ENCODE measurements around the gene MADCAM1.

Gene MADCAM1

DNA sequence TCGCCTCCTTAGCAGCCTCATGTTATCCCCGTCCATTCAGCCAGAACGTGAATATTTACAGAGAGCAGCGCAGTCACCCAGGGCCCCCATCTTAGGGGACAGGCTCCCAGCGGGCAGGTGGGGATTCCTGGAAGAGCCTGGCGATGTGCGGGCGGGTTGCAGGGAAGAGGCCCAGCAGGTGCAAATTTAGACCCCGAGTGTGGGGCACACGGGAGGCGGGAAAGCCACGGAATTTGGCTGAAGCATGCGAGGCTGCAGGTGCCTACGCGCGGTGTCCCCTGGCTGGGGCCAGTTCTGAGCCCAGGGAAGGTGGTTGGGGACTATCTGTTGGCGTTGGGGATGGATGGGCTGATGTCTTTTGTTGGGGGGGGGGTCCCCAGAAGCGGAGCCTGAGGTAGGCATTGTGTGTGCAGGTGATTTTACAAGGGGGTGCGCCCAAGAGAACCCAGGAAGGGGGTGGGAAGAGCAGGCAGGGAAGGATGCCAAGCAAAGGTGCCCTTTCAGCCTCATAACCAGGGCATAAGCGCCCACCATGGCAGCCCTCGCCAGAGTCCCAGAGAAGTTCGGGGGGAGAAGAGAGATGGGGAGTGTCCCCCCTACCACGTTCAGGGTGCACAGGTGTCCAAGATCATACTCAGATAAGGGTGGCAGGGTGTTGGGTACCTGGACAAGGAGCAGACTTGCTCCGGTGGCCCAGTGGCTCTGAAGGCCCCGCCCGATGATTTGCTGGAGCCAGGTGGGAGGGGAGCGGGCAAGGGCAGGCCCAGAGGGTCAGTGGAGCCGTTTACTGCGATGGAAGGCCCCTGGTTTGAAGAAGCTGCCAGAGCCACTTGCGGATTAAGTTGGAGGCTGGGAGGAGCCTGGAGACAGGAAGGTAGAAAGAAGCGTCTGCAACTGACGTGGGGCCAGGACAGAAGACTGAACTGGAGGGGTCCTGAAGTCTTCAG lies 12.2 kb downstream of the MADCAM1 start:
- DNase-seq (ENCODE audit: low read depth), result no peak

DNA sequence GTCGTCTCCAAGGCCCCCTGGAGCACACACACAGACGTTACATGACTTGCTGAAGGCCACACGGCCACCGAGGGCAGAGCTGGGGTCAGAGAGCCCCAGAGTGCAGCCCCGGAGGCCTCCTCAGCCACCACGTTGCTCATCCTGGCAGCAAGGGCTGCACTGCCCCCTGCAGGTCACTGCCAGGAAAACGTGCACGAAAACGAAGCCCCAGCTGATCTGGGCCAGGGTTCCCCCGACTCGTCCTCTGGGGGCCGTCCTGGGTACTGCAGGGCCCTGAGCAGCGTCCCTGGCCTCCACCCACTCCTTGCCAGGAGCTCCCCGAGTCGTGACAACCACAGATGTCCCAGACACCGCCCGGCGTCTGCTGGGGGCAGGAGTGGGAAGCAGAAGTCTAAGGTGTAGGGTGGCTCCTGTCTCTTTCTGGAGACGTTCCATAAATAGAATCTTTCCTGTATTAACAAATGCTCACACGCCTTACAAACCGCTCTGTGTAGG lies 14.4 kb downstream of the MADCAM1 start:
- peak; percentile 50 for DNase-seq (ENCODE audit: low read depth)

- DNase-seq (ENCODE audit: low read depth), result no peak
These were observed 15.0 kb downstream of the MADCAM1 start for GRCh38 chr19:511101-511851.

- no peak for DNase-seq (ENCODE audit: low read depth)
These were observed 16.5 kb downstream of the MADCAM1 start for GRCh38 chr19:512547-513365.

DNA sequence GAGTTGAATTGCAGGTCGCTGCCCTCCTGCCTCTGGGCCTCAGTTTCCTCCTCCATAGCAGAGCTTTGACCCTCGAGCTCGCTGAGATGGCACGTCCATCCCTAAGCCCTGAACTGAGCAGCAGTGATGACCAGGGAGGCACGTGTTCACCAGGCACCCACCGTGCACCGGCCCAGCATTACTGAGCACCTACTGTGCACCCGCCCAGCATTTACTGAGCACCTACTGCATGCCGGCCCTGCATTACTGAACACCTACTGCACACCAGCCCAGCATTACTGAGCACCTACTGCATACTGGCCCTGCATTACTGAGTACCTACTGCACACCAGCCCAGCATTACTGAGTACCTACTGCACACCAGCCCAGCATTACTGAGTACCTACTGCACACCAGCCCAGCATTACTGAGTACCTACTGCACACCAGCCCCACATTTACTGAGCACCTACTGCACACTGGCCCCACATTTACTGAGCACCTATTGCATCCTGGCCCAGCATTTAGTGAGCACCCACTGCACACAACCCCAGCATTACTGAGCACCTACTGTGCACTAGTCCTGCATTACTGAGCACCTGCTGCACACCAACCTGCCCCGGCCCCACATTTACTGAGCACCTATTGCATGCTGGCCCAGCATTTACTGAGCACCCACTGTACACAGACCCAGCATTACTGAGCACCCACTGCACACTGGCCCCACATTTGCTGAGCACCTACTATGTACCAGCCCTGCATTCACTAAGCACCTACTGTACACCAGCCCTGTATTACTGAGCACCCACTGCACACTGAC lies 17.3 kb downstream of the MADCAM1 start:
- no peak for DNase-seq (ENCODE audit: low read depth)

DNA sequence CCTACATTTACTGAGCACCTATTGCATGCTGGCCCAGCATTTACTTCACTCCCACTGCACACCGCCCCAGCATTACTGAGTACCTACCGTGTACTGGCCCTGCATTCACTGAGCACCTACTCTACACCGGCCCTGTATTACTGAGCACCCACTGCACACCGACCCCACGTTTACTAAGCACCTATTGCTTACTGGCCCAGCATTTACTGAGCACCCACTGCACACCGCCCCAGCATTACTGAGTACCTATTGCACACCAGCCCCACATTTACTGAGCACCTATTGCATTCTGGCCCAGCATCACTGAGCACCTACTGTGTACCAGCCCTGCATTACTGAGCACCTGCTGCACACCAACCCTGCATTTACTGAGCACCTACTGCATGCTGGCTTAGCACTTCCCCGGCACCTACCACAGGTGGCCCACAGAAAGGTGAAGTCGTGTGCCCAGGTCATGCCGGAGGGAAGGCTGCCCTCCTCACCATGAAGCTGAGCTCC lies 17.9 kb downstream of the MADCAM1 start:
- no peak for DNase-seq (ENCODE audit: low read depth)

DNA sequence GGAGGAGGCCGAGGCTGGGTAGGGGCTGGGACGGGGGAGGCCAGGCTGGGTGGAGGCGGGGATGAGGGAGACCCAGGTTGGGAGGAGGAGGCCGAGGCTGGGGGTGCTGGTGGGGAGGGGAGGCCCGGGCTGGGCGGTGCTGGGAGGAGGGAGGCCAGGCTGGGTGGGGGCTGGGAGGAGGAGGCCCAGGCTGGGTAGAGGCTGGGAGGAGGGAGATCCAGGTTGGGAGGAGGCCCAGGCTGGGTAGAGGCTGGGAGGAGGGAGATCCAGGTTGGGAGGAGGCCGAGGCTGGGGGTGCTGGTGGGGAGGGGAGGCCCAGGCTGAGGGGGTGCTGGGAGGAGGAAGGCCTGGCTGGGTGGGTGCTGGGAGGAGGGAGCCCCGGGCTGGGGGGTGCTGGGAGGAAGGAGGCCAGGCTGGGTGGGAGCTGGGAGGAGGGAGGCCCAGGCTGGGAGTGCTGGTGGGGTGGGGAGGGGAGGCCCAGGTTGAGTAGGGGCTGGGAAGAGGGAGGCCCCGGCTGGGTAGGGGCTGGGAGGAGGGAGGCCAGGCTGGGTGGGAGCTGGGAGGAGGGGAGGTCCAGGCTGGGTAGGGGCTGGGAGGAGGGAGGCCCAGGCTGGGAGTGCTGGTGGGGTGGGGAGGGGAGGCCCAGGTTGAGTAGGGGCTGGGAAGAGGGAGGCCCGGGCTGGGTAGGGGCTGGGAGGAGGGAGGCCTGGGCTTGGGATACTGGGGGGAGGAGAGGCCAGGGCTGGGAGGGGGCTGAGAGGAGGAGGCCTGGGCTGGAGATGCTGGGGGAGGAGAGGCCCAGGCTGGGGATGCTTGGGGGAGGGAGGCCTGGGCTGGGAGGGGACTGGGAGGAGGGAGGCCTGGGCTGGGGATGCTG lies 21.7 kb downstream of the MADCAM1 start:
- DNase-seq (ENCODE audit: low read depth), result no peak

DNA sequence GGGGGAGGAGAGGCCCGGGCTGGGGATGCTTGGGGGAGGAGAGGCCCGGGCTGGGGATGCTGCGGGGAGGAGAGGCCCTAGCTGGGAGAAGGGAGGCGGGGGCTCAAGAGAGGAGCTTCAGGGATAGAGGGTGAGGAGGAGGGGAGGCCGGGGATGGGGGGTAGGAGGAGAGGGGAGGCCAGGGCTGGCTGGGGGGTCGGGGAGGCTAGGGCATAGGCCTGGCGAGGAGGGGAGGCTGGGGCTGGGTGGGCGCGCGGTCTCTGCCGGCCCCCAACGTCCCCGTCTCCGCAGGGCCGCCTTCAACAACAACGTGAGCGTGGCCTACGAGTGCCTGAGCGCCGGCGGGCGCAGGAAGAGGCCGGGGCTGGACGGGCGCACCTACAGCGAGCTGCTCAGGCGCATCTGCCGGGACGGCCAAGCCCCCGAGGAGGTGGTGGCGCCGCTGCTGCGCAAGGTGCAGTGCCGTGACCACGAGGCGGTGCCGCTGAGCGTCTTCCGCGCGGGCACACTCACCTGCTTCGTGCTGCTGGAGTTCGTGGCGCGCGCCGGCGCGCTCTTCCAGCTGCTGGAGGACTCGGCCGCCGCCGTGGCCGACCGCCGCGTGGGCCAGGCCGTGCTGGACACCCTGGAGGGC lies 22.4 kb downstream of the MADCAM1 start:
- DNase-seq (ENCODE audit: low read depth), result no peak

- DNase-seq (ENCODE audit: low read depth), result no peak
These were observed 23.2 kb downstream of the MADCAM1 start for GRCh38 chr19:519449-519865.

- no peak for DNase-seq (ENCODE audit: low read depth)
These were observed 26.4 kb downstream of the MADCAM1 start for GRCh38 chr19:522726-523125.

DNA sequence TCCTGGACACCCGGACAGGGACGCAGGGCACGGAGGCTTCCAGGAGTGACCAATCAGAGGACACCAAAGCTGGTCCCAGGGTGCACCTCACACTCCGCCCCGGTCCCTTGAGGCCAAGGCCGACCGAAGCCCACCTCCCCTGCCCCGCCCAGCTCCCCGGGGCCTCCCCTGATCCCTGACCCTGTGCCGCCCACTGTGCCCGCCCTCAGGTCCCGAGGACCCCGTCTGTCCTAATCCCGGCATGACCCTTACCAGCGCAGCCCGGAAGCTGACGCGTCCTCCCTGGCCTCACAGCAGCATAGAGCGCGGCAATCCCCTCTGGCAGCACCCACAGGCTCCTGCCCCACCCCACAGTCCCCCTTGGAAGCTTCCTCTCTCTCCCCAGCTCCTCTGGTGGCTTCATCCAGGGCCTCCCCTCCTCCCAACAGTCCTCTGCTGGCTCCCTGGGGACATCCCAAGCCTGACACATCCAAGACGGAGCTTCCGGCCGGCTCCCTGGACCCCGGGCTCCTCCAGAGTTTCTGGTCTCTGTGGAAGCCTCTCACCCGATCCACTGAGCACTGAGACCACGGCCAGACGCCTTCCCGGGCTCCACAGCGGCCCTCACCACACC lies 27.9 kb downstream of the MADCAM1 start:
- no peak for DNase-seq (ENCODE audit: low read depth)

GRCh38 chr19:525029-525428 lies 28.7 kb downstream of the MADCAM1 start:
- no peak for DNase-seq (ENCODE audit: low read depth)

DNA sequence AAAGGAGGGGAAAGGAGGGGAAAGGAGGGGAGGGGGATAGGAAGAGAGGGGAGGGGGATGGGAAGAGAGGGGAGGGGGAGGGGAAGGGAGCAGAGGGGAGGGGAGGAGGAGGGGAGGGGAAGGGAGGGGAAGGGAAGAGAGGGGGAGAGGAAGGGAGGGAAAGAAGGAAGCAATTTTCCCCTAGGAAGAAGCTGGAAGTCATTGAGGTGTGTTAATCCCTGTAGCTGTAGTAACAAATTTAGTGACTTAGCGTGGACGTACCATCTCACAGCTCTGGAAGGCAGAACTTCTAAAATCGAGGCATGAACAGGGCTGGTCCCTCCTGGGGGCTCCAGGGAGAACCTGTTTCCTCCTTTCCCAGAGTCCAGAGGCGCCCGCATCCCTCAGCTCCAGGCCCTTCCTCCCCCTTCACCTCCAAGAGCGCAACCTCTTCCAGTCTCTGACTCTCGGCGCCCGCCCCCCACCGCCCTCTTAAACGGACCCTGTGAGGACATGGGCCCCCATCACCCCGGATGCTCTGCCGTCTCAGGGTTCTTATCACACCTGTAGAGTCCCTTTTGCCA lies 29.7 kb downstream of the MADCAM1 start:
- no peak for DNase-seq (ENCODE audit: low read depth)

- DNase-seq (ENCODE audit: low read depth), result no peak
These were observed 34.1 kb downstream of the MADCAM1 start for GRCh38 chr19:530134-531008.

GRCh38 chr19:531009-531752 lies 34.9 kb downstream of the MADCAM1 start:
- no peak for DNase-seq (ENCODE audit: low read depth)

DNA sequence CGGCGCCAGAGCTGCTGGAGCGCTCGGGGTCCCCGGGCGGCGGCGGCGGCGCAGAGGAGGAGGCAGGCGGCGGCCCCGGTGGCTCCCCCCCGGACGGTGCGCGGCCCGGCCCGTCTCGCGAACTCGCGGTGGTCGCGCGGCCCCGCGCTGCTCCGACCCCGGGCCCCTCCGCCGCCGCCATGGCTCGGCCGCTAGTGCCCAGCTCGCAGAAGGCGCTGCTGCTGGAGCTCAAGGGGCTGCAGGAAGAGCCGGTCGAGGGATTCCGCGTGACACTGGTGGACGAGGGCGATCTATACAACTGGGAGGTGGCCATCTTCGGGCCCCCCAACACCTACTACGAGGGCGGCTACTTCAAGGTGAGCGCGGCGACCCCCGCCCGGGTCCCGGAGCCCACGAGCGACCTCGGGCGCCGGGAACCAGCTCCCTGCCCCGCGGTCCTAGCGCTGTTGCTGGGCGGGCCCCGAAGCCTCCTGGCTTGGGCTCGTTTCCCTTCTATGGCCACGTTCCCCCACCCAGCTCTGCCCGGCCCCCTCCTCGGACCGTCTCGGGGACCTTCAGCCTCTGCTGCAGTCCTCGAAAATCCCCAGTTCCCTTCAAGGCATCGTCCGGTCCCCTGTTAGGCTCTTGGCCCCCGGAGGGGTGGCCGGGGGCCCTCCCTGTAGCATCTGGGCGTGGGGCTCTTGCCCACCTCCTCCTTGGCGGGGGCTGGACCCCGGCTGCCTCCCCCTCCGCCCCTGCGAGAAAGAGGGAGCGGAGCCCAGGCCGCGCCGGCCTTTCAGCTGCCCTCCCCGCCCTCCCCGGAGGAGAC lies 35.7 kb downstream of the MADCAM1 start, which contains the start of gene CDC34:
CDC34 (plus strand) TSS at position 8 of the 808 bp plus-strand sequence; CDS start at position 180, 172 bp downstream.
- no peak for DNase-seq (ENCODE audit: low read depth)

Measured in non-pigmented ciliary epithelial cell (primary cell).